ENCODE results near the gene NRIP3. TPM values are rescaled to one million over a fixed set of nuclear protein-coding genes. Genes with fewer than 3 reads are reported as not detected.

The NRIP3 gene
- total and polyA plus RNA-seq, 2 of the 13 experiments (the other 11 are each of a cell fraction or from before 2014, with no cell fraction given): 0.04 to 0.07 TPM

DNA sequence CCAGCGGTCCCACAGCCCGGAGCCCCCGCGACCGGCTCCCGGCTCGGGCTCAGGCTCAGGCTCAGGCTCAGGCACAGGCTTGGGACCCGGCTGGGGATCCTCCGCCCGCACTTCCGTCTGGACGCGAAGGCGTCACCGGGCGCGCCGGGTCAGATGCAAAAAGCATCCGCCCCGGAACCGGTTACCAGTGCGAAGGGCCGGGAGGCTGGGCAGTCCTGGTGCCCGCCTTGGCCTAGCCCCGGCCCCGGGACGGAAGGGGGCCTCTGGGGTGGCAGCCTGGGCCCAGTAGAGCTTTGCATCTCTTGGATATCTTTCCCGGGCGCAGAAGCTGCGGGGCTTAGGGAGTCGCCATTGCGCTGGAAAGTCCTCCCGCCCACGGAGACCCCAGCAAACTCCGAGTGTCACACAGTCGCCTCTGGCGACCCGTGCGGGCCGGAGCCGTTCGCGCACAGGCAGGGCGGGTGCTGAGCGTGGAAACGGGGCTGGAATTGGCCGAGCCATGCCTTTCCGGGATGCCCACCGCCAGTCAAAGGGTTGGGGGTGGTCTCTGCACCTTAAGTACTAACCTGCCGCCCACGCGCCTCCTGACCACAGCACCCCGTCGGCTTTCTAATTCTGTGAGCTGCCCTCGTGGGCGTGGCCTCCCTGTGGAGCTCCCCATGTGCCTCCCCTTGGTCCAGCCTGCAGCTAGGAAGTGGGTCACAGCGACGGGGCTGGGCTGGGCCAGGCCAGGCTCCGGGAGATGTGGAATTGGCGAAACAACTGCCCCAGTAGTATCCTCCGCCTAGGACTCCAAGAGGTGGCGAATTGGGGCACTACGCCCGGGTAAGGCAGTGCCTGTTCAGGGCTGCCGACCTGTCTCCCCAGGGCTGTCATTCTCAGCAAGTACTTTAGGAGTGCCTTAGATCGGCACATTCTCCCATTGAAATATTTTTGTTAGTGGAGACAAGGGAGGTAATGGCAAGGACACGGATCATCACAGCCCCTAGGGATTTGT, 39.2 kb downstream of the NRIP3 start, which contains the start of gene TMEM9B (continued):
- TF ChIP-seq, protein P1, sequence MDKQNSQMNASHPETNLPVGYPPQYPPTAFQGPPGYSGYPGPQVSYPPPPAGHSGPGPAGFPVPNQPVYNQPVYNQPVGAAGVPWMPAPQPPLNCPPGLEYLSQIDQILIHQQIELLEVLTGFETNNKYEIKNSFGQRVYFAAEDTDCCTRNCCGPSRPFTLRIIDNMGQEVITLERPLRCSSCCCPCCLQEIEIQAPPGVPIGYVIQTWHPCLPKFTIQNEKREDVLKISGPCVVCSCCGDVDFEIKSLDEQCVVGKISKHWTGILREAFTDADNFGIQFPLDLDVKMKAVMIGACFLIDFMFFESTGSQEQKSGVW (CRISPR knock-in tag; IDR thresholded peaks at IDR 0.05; ENCODE audit: borderline replicate concordance): 0 out of 2 replicates have a peak, but pooled peaks have one; percentile 37
- TF ChIP-seq ZNF703 (CRISPR knock-in tag; IDR thresholded peaks at IDR 0.05; ENCODE audit: borderline replicate concordance) (no peak), ATF1 (CRISPR knock-in tag; IDR thresholded peaks at IDR 0.05) (peak; percentile 95), RXRB (CRISPR knock-in tag; IDR thresholded peaks at IDR 0.05; ENCODE audit: borderline replicate concordance) (no peak), ZNF468 (CRISPR knock-in tag; IDR thresholded peaks at IDR 0.05) (peak; percentile 95; the same call in 1 of the 2 replicates), ZNF564 (CRISPR knock-in tag; IDR thresholded peaks at IDR 0.05) (no peak; the same call in 1 of the 2 replicates), SAP130 (CRISPR knock-in tag; IDR thresholded peaks at IDR 0.05; ENCODE audit: low read depth) (peak; percentile 89), ZNF766 (CRISPR knock-in tag; IDR thresholded peaks at IDR 0.05; ENCODE audit: borderline replicate concordance) (peak; percentile 64), BRCA1 (CRISPR knock-in tag; IDR thresholded peaks at IDR 0.05) (0 out of 2 replicates have a peak, but pooled peaks have one; percentile 27), MED8 (CRISPR knock-in tag; IDR thresholded peaks at IDR 0.05; ENCODE audit: insufficient replicate concordance) (peak; percentile 79), TBP (CRISPR knock-in tag; IDR thresholded peaks at IDR 0.05) (no peak), ZNF205 (CRISPR knock-in tag; IDR thresholded peaks at IDR 0.05) (0 out of 2 replicates have a peak, but pooled peaks have one; percentile 25), HOXA9 (CRISPR knock-in tag; IDR thresholded peaks at IDR 0.05; ENCODE audit: borderline replicate concordance) (no peak), SIX1 (CRISPR knock-in tag; IDR thresholded peaks at IDR 0.05; ENCODE audit: borderline replicate concordance) (no peak), THYN1 (CRISPR knock-in tag; IDR thresholded peaks at IDR 0.05; ENCODE audit: borderline replicate concordance, low read depth) (no peak), NR2F6 (IDR thresholded peaks at IDR 0.05) (no peak), NR2F6 (CRISPR knock-in tag; IDR thresholded peaks at IDR 0.05) (no peak), ZNF563 (CRISPR knock-in tag; IDR thresholded peaks at IDR 0.05) (peak; percentile 24; the same call in 1 of the 2 replicates), FLYWCH1 (CRISPR knock-in tag; IDR thresholded peaks at IDR 0.05) (no peak)
- TF ChIP-seq, protein P2, sequence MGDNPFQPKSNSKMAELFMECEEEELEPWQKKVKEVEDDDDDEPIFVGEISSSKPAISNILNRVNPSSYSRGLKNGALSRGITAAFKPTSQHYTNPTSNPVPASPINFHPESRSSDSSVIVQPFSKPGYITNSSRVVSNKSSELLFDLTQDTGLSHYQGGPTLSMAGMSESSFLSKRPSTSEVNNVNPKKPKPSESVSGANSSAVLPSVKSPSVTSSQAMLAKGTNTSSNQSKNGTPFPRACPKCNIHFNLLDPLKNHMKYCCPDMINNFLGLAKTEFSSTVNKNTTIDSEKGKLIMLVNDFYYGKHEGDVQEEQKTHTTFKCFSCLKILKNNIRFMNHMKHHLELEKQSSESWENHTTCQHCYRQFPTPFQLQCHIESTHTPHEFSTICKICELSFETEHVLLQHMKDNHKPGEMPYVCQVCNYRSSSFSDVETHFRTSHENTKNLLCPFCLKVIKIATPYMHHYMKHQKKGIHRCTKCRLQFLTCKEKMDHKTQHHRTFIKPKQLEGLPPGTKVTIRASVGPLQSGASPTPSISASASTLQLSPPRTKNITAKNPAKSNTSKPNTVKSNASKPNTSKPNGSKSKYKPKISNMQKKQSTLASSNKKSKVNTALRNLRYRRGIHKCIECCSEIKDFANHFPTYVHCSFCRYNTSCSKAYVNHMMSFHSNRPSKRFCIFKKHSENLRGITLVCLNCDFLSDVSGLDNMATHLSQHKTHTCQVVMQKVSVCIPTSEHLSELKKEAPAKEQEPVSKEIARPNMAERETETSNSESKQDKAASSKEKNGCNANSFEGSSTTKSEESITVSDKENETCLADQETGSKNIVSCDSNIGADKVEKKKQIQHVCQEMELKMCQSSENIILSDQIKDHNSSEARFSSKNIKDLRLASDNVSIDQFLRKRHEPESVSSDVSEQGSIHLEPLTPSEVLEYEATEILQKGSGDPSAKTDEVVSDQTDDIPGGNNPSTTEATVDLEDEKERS (CRISPR knock-in tag; IDR thresholded peaks at IDR 0.05): 0 out of 2 replicates have a peak, but pooled peaks have one; percentile 63
- TF ChIP-seq, protein P3, sequence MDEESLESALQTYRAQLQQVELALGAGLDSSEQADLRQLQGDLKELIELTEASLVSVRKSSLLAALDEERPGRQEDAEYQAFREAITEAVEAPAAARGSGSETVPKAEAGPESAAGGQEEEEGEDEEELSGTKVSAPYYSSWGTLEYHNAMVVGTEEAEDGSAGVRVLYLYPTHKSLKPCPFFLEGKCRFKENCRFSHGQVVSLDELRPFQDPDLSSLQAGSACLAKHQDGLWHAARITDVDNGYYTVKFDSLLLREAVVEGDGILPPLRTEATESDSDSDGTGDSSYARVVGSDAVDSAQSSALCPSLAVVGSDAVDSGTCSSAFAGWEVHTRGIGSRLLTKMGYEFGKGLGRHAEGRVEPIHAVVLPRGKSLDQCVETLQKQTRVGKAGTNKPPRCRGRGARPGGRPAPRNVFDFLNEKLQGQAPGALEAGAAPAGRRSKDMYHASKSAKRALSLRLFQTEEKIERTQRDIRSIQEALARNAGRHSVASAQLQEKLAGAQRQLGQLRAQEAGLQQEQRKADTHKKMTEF (CRISPR knock-in tag; IDR thresholded peaks at IDR 0.05): peak; percentile 94
